ENCODE data around the gene WWOX. TPM values are rescaled to one million over a fixed set of nuclear protein-coding genes. Genes with fewer than 3 reads are reported as not detected.
A peak's percentile ranks its signal among the peaks of the same experiment; 100 is the strongest.

Gene WWOX
- total and polyA plus RNA-seq, 2 of the 8 experiments (the other 6 are each of a cell fraction or from before 2014, with no cell fraction given): 5.4 to 16.7 TPM

DNA sequence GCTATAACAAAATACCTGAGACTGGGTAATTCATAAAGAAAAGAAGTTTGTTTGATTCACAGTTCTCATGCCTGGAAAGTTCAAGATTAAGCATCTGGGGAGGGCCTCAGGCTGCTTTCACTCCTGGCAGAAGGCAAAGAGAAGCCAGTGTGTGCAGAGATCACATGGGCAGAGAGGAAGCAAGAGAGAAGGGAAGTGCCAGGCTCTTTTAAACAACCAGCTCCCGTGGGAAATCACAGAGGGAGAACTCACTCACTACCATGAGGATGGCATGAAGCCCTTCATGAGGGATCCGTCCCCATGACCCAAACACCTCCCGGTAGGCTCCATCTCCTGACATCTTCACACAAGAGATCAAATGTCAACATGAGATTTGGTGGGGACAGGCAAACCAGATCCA is 999.5 kb downstream of the WWOX start:
- Histone ChIP-seq H4K91ac (replicated peaks; ENCODE audit: insufficient read length, low read length) (no peak overlapping the region), H3K4me2 (ENCODE audit: insufficient read depth in 1 of 2, low read depth in 2 of 2, low read length in 2 of 2) (no peak overlapping the region), H3K27ac (ENCODE audit: low read depth, low read length) (no peak overlapping the region), H3K23ac (ENCODE audit: insufficient read length) (no peak overlapping the region), H2BK12ac (ENCODE audit: low read depth, low read length) (no peak overlapping the region), H3K4ac (replicated peaks; ENCODE audit: insufficient read length, low read depth, low read length) (no peak overlapping the region), H4K5ac (ENCODE audit: insufficient read length, low read depth, low read length) (no peak overlapping the region), H3K9me3 (ENCODE audit: insufficient read depth in 2 of 2, low read depth in 1 of 2, low read length in 1 of 2) (no peaks in the 10 kb centered on the region), H3K9ac (replicated peaks in 1 of 4; ENCODE audit: extremely low read depth in 1 of 4, low read depth in 3 of 4, low read length in 3 of 4) (no peak overlapping the region), H2BK15ac (ENCODE audit: low read length) (no peak overlapping the region), H3K36me3 (ENCODE audit: control insufficient read depth in 2 of 4, insufficient read depth in 4 of 4, low read length in 3 of 4) (no peaks in the 10 kb centered on the region), H3K79me1 (ENCODE audit: low read depth, low read length) (no peaks in the 10 kb centered on the region), H3K23me2 (ENCODE audit: low read depth, low read length) (no peaks in the 10 kb centered on the region; the same call in 1 of the 2 replicates), H3K27me3 (replicated peaks in 1 of 4; ENCODE audit: control insufficient read depth in 3 of 4, extremely low read depth in 1 of 4, insufficient read depth in 3 of 4, low read length in 3 of 4) (no peaks in the 10 kb centered on the region), H2BK5ac (ENCODE audit: low read depth, low read length) (no peak overlapping the region), H2AK5ac (ENCODE audit: low read depth, low read length) (no peak overlapping the region), H3K14ac (ENCODE audit: insufficient read length) (no peak overlapping the region), H2BK20ac (ENCODE audit: low read length) (peak overlapping the region; percentile 94), H3K79me2 (ENCODE audit: control insufficient read depth in 1 of 2, insufficient read depth in 2 of 2, low read length in 2 of 2) (no peaks in the 10 kb centered on the region), H4K8ac (ENCODE audit: extremely low read depth, insufficient read depth, low read length) (no peak overlapping the region), H2AFZ (ENCODE audit: low read length) (no peak overlapping the region), H3K4me3 (ENCODE audit: extremely low read depth in 1 of 4, insufficient read depth in 2 of 4, low read depth in 3 of 4, low read length in 4 of 4) (no peak overlapping the region), H3K18ac (ENCODE audit: extremely low read depth, low read length) (no peak overlapping the region), H3K56ac (replicated peaks; ENCODE audit: insufficient read length, low read depth, low read length) (no peak overlapping the region), H2BK120ac (replicated peaks; ENCODE audit: low read depth, low read length) (no peak overlapping the region), H3K4me1 (replicated peaks in 1 of 4; ENCODE audit: control insufficient read depth in 3 of 4, insufficient read depth in 4 of 4, low read length in 3 of 4) (peaks cover 6 to 15% (median 11%) of the 10 kb centered on the region in 4 experiments), H4K20me1 (replicated peaks in 1 of 2; ENCODE audit: control insufficient read depth in 1 of 2, insufficient read depth in 2 of 2, low read length in 2 of 2) (no peaks in the 10 kb centered on the region)
- WGBS, 2 experiments (ENCODE audit: extremely low coverage in 1 of 2, insufficient coverage in 1 of 2, insufficient read length in 1 of 2, insufficient replicate concordance in 2 of 2, low coverage in 1 of 2, low lambda C conversion rate in 2 of 2, missing lambda C conversion rate in 1 of 2): 97% methylated on average over 3 of the region's 3 CpGs; no CpG with 5 or more reads in 1 of the 2 experiments
- ChIA-PET POLR2A (ENCODE audit: partially characterized antibody) (no interaction called here), CTCF (ENCODE audit: partially characterized antibody) (no interaction called here)
- no peak for TF ChIP-seq SP2 (IDR thresholded peaks at IDR 0.05; ENCODE audit: low read length)
- no peak for TF ChIP-seq EGR1 (IDR thresholded peaks at IDR 0.05; ENCODE audit: borderline replicate concordance, low read depth, low read length)
- TF ChIP-seq TAF1 (IDR thresholded peaks at IDR 0.05; ENCODE audit: low read depth, low read length): no peak
- TF ChIP-seq SRF (IDR thresholded peaks at IDR 0.05; ENCODE audit: low read depth, low read length): no peak
- TF ChIP-seq CBX5 (IDR thresholded peaks at IDR 0.05; ENCODE audit: low read depth, low read length): no peak
- DNase-seq (ENCODE audit: low read depth in 1 of 2, low spot score in 2 of 2) (no peak), FAIRE-seq (no peak)

Data from H1 (cell line).